HG03066 (cell line): ENCODE results near the gene ORM1.
"Not testable (repeated sequence)": the region's sequence is repeated elsewhere in the genome, so short reads cannot be mapped to it uniquely, and the experiment has no call there.

Source experiments
- ATAC-seq: cut with Tn5 transposase; IDR thresholded peaks from one replicate; pipeline ENCODE4 v1.9.1; 2021; ENCODE audit warnings: low read depth; ENCODE audit not compliant: unreplicated experiment

The ORM1 gene

GRCh38 chr9:114304416-114305188 lies 18.3 kb upstream of the ORM1 start:
- ATAC-seq, result no peak

- ATAC-seq, result no peak
Measured at GRCh38 chr9:114307899-114308267, 15.0 kb upstream of the ORM1 start.

- ATAC-seq, result no peak
Measured at GRCh38 chr9:114308361-114308950, 14.4 kb upstream of the ORM1 start.

- no peak for ATAC-seq
Measured at GRCh38 chr9:114309096-114309495, 13.8 kb upstream of the ORM1 start.

GRCh38 chr9:114310471-114311450 lies 12.1 kb upstream of the ORM1 start:
- ATAC-seq, result no peak

GRCh38 chr9:114311571-114312512 lies 11.1 kb upstream of the ORM1 start:
- ATAC-seq, result no peak

GRCh38 chr9:114312513-114312875 lies 10.4 kb upstream of the ORM1 start:
- ATAC-seq, result no peak

GRCh38 chr9:114313186-114313585 lies 9.7 kb upstream of the ORM1 start:
- ATAC-seq, result no peak

- no peak for ATAC-seq
Measured at GRCh38 chr9:114314256-114314867, 8.5 kb upstream of the ORM1 start.

GRCh38 chr9:114314881-114315722 lies 7.8 kb upstream of the ORM1 start:
- no peak for ATAC-seq

GRCh38 chr9:114315723-114316363 lies 7.1 kb upstream of the ORM1 start:
- no peak for ATAC-seq

GRCh38 chr9:114316605-114317230 lies 6.2 kb upstream of the ORM1 start:
- ATAC-seq, result no peak

GRCh38 chr9:114317665-114318357 lies 5.1 kb upstream of the ORM1 start:
- ATAC-seq, result no peak

- no peak for ATAC-seq
Measured at GRCh38 chr9:114318416-114318815, 4.5 kb upstream of the ORM1 start.

GRCh38 chr9:114319147-114319546 lies 3.8 kb upstream of the ORM1 start:
- no peak for ATAC-seq

GRCh38 chr9:114320710-114321109 lies 2.2 kb upstream of the ORM1 start:
- ATAC-seq, result not testable (repeated sequence)

GRCh38 chr9:114321759-114322158 lies 1.1 kb upstream of the ORM1 start:
- no peak for ATAC-seq
